ENCODE measurements around the gene NINL. TPM values are rescaled to one million over a fixed set of nuclear protein-coding genes. Genes with fewer than 3 reads are reported as not detected.

NINL gene
- total RNA-seq, 1 experiment from 2014 or later, result 7.2 TPM

DNA sequence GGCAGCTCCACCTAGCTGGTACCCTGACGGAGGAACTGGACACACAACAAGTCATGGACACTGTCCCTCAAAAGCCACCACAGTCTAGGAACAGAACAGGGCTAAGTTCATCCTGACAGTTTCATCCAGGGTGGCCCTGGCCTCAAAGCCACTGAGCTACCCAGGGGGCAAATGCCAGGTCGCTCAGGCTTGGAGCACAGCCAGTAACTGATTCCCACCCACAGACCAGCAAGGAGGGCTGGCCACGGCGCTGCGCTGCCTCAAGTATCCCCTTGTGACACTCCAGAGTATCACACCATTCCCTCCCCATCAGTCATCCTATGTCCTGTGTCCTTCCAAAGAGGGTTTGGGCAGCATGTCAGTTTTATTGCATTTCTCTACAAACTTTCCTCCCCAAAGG lies 105.7 kb downstream of the NINL start:
- Histone ChIP-seq H3K79me2 (ENCODE audit: insufficient read depth, low read length) (no peaks in the 10 kb centered on the region), H3K9me3 (ENCODE audit: control insufficient read depth in 1 of 2, insufficient read depth in 1 of 2, low read depth in 1 of 2, low read length in 2 of 2) (no peaks in the 10 kb centered on the region), H3K27ac (ENCODE audit: low read depth, low read length) (no peak overlapping the region), H3K9me2 (ENCODE audit: insufficient read depth) (no peaks in the 10 kb centered on the region), H3K36me3 (ENCODE audit: control insufficient read depth in 1 of 2, insufficient read depth in 2 of 2, low read length in 2 of 2) (no peaks in the 10 kb centered on the region), H2AFZ (ENCODE audit: low read depth, low read length, poor library complexity, severe bottlenecking) (no peak overlapping the region), H3K4me2 (ENCODE audit: low read length) (no peak overlapping the region), H3K4me1 (ENCODE audit: control insufficient read depth in 1 of 2, insufficient read depth in 2 of 2, low read length in 2 of 2) (no peaks in the 10 kb centered on the region), H4K20me1 (ENCODE audit: insufficient read depth) (no peaks in the 10 kb centered on the region), H3K27me3 (ENCODE audit: insufficient read depth, low read length) (no peaks in the 10 kb centered on the region), H3K4me3 (replicated peaks in 1 of 2; ENCODE audit: low read depth in 1 of 2, low read length in 2 of 2) (no peak overlapping the region), H3K9ac (ENCODE audit: low read length) (no peak overlapping the region)
- RAD21 ChIA-PET (ENCODE audit: low non-redundant PET in 1 of 2, low total read pairs in 2 of 2, uncharacterized antibody in 2 of 2, unreplicated experiment in 2 of 2), result no interaction called here
- CTCF ChIA-PET, result no interaction called here
- POLR2A ChIA-PET, result no interaction called here
- intact Hi-C loops (cut with micrococcal nuclease), result no loop called here
- BruUV-seq (replicated peaks), result no TSS peak
- ATAC-seq (no peak), DNase-seq (ENCODE audit: low read depth, low spot score) (no peak)
- TF ChIP-seq SRF (IDR thresholded peaks at IDR 0.05; ENCODE audit: low read depth) (no peak), CBX3 (IDR thresholded peaks at IDR 0.05; ENCODE audit: low read depth) (no peak), POLR2A (IDR thresholded peaks at IDR 0.05; ENCODE audit: borderline replicate concordance, extremely low read depth, insufficient read depth, insufficient read length) (no peak), ZNF274 (IDR thresholded peaks at IDR 0.05; ENCODE audit: low read depth, low read length) (no peak)

DNA sequence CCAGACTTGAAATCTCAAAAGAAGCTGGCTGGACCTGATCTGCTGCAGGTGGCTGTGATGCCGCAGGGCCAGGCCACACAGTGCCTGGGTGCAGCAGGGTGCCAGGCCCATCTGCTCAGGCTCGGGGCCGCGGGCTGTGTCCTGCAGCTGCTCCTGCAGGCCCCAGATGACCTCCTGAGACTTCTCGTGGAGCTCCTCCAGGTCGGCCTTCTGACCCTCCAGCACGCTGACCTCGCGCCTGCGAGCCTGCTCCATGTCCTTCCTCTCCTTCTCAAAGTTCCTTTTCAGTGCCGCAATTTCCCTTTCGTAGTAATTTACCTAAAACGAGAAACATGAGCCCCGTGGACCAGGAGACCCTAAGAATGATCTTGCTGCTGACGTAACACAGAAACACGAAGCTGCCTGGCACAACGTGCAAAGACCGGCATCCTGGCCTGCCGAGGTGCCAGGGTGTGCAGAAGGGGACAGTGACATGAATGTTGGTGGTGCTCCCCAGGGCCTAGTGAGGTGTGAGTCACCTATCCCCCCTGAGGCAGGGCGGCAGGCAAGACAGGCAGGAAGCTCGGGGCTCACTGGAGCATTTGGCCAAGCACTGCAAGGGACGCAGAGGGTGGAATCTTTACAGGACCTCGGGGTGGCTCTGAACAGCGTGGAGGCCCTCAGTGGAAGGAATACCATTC lies 106.3 kb downstream of the NINL start:
- Histone ChIP-seq H3K9me3 (ENCODE audit: control insufficient read depth in 1 of 2, insufficient read depth in 1 of 2, low read depth in 1 of 2, low read length in 2 of 2) (no peaks in the 10 kb centered on the region), H3K27me3 (ENCODE audit: insufficient read depth, low read length) (no peaks in the 10 kb centered on the region), H3K4me2 (ENCODE audit: low read length) (no peak overlapping the region), H4K20me1 (ENCODE audit: insufficient read depth) (no peaks in the 10 kb centered on the region), H3K36me3 (ENCODE audit: control insufficient read depth in 1 of 2, insufficient read depth in 2 of 2, low read length in 2 of 2) (no peaks in the 10 kb centered on the region), H3K9me2 (ENCODE audit: insufficient read depth) (no peaks in the 10 kb centered on the region), H3K9ac (ENCODE audit: low read length) (no peak overlapping the region), H3K79me2 (ENCODE audit: insufficient read depth, low read length) (no peaks in the 10 kb centered on the region), H2AFZ (ENCODE audit: low read depth, low read length, poor library complexity, severe bottlenecking) (no peak overlapping the region), H3K4me3 (replicated peaks in 1 of 2; ENCODE audit: low read depth in 1 of 2, low read length in 2 of 2) (no peak overlapping the region), H3K4me1 (ENCODE audit: control insufficient read depth in 1 of 2, insufficient read depth in 2 of 2, low read length in 2 of 2) (no peaks in the 10 kb centered on the region), H3K27ac (ENCODE audit: low read depth, low read length) (no peak overlapping the region)
- CTCF ChIA-PET, result no interaction called here
- RAD21 ChIA-PET (ENCODE audit: low non-redundant PET in 1 of 2, low total read pairs in 2 of 2, uncharacterized antibody in 2 of 2, unreplicated experiment in 2 of 2), result no interaction called here
- POLR2A ChIA-PET, result no interaction called here
- ATAC-seq, result no peak
- no TSS peak for BruUV-seq (replicated peaks)
- DNase-seq (ENCODE audit: low read depth, low spot score), result no peak
- TF ChIP-seq EGR1 (IDR thresholded peaks at IDR 0.05; ENCODE audit: low read depth) (no peak), EZH2phosphoT487 (IDR thresholded peaks at IDR 0.05; ENCODE audit: borderline replicate concordance) (no peak), SP1 (IDR thresholded peaks at IDR 0.05; ENCODE audit: low read depth) (no peak)
- TF ChIP-seq, protein P1, sequence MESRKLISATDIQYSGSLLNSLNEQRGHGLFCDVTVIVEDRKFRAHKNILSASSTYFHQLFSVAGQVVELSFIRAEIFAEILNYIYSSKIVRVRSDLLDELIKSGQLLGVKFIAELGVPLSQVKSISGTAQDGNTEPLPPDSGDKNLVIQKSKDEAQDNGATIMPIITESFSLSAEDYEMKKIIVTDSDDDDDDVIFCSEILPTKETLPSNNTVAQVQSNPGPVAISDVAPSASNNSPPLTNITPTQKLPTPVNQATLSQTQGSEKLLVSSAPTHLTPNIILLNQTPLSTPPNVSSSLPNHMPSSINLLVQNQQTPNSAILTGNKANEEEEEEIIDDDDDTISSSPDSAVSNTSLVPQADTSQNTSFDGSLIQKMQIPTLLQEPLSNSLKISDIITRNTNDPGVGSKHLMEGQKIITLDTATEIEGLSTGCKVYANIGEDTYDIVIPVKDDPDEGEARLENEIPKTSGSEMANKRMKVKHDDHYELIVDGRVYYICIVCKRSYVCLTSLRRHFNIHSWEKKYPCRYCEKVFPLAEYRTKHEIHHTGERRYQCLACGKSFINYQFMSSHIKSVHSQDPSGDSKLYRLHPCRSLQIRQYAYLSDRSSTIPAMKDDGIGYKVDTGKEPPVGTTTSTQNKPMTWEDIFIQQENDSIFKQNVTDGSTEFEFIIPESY (IDR thresholded peaks at IDR 0.05; ENCODE audit: extremely low read depth, insufficient replicate concordance, low read length), result no peak
- intact Hi-C loops (cut with micrococcal nuclease), result no loop called here
